SH-SY5Y (cell line): ENCODE data around the gene SLC19A1.

Experiments used
- GATA2 ChIP-seq: IDR thresholded peaks from 2 replicates; pipeline ENCODE4 v1.6.1; 2011; ENCODE audit warnings: mild to moderate bottlenecking, low read depth, low read length
- GATA3 ChIP-seq: IDR thresholded peaks from 2 replicates; pipeline ENCODE4 v1.6.1; 2011; ENCODE audit warnings: low read depth, mild to moderate bottlenecking, low read length, moderate library complexity

GRCh38 chr21:45525153-45525909 lies 16.9 kb downstream of the SLC19A1 start:
- TF ChIP-seq GATA3, result no peak
- TF ChIP-seq GATA2, result no peak
